NCI-H526 treated with DMSO at 0.1 percent for 48 hours (cell line): ENCODE results near the gene MRPS9.

Experiments
- DNase-seq: peaks from one replicate; lab custom pipeline; 2025; lab: John Stamatoyannopoulos, UW

The MRPS9 gene

DNA sequence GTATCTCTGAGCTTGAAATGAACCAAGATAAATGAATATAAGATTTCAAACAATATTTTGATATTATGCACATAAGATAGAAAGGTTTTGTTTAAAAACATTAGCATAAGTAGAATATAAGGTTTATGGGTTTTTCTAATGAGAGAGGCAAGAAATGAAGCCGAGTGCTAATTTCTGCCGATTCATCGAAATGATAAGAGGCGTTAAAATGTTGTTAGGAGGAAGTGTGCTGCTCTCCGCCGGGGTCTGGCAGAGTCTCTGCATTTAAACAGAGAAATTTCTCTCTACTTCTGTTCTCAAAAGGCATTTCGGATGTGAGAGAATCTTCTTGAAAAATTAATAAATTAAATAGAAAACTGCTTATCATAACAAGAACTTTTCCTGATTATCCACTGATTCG is 83.6 kb downstream of the MRPS9 start:
- DNase-seq = no peak

DNA sequence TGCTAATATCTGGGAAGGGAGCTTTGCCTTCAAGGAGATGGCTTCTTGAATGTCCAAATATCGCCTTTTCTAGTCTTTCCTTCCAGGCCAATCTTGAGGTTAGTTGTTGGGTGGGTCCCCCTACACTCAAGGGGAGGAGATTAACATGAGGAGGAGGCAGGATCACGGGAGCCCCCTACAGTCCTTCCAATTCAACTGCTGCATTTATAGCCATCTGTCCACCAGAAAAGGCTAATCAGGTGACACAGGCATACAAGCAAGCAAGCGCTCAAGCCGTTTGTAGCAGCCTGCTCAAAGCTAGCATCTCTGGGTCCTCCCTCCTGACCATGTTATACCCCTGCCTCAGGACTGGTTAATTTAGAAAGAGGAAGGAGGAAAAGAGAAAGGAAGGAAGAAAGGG is 87.6 kb downstream of the MRPS9 start:
- DNase-seq = no peak

DNA sequence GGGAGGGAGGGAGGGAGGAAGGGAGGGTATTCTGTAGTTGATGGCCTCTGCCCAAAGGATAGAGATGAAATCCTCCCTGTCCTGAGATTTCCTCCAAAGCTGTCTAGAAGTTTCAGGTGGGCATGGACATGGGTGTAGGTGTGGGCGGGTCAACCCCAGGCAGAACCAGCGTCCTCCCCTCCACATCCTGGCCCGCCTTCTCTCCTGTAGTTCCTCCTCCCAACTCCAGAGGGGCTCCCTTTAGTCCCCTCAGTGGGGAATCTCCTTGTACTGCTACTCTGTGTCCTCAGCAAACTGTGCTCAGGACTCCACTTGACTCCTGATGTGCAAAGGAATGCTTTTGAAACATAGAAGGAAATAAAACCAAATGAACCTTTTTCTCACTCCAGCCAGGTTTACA is 88.1 kb downstream of the MRPS9 start:
- DNase-seq = no peak

DNA sequence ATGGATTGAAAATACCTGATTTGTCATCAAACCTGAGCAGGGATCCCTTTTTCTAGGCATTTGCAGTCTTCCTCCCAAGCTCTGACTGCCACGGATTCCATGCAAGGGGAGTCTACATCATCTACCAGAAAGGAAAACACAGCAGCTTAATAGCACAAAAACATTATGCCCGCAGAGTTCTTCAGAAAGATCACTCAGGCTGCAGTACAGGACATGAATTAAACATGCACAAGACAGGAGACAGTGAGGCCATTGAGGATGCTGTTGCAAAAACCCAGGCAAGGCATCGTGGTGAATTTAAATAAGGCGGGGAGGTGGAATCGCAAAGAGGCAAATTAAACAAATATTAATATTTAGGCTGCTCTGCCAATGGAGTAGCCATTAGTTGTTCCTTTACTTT is 88.5 kb downstream of the MRPS9 start:
- DNase-seq = no peak

DNA sequence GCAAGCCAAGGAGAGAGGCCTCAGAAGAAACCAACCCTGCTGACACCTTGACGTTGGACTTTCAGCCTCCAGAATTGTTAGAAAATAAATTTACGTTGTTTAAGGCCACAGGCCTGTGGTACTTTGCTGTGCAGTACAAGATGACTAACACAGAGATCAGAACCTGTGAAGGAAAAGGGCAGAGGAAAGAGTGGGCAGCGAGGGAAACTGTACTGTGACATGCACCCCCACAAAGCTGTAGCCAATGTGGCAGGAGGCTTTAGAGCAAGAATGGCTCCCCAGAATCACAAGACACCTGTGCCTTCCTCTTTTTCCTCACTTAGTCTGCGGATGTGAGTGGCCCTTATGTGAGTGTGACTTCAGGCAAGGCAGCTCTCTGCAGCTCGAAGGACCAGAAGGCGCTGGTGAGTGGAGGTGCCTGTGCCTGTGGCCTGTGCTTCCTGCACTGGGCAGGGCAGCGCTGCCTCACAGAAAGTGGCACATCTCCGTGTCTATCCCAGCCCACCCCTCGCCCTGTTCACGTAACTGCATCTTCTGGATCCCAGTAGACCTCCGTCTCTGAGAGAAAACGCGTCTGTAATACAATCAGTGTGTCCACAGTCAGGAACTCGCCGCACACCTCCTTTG is 89.5 kb downstream of the MRPS9 start:
- no peak for DNase-seq

DNA sequence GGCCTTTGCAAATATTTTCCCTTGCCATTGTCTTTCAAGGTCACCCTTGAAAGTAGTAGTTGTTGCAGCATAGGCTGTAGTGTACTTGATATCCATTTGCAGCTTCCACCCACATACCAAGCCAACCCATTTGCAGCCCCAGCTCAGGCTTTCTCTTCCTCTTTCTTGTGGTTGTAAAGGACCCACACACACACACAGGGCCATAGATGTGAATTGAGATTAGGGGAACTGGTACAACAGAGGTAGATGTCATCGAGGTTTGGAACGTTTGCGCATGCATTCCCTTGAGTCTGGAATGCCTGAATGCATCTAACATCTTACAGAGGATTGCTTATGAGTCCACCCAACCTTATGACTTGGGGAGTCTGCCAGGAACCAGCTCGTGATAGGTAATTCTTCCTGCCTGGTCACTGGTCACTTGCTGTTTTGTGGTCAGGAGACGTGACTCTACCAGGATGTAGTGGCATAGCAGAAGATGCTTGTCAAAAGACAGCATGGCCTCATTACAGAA is 91.9 kb downstream of the MRPS9 start:
- DNase-seq = no peak

DNA sequence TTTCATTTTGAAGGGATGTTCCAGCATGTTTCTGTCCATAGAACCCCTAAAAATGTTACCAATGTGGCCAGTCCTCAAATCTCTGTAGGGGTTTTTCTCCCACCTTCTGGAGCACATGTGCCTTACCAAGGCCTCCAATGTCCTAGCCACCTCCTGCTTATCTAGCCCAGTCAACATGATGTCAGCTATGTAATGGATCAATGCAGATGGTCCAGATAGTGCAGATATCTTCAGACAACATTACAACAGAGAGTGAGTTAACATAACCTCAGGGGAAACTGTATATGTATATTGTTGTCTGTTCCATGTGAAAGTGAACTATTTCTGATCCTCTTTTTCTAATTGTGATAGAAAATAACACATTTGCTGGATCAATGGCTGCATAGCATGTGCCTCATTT is 92.7 kb downstream of the MRPS9 start:
- no peak for DNase-seq

DNA sequence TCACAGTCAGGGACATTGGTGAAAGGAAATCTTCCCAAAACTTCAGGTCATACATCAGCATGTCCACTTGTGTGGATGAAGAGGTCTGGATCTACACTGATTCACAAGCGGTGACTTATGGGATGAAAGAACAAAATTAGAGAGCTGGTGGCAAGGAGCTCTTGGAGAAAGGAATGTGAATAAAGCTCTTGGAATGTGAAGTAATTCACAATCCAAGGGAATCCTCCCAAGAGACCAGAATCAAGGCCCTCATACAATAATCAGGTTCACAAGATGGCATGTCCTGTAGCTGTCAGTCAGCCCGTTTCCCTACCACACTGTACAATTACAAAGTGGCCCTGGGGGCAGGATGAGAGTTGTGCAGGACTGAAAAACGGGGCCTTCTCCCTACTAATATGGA is 96.2 kb downstream of the MRPS9 start:
- DNase-seq = no peak

DNA sequence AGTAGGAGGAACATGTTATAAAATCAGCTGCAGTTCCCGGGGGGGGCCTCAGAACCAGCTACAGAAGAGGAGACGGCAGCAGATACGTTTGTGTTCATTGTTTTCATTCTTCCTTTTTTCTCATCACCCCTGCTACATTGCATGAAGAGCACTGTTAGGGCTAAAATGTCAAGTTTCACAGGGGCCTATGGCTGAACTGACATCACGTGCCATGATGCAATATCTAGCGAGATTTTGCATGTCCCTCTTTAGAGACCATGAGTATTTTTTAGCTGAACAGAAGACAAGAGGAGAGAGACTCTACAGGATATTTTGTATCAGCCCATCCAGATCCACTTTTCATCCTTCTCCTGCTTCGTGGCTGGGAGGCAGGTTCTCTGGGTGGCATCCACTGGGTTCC is 97.6 kb downstream of the MRPS9 start:
- no peak for DNase-seq

DNA sequence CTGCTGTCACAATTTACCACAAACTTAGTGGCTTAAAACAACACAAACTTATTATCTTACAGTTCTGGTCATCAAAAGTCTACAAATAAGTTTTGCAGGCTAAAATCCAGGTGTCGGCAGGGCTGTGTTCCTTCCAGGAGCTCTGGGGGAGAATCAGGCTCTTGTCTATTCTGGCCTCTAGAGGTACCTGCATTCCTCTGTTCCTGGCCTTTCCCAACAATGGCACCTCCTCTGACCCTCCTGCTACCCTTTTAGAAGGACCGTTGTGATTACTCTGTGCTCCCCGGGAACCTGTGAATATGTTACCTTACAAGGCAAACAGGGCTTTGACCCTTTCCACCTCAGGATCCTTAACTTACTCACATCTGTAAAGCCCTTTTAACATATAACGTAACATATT is 98.5 kb downstream of the MRPS9 start:
- no peak for DNase-seq

DNA sequence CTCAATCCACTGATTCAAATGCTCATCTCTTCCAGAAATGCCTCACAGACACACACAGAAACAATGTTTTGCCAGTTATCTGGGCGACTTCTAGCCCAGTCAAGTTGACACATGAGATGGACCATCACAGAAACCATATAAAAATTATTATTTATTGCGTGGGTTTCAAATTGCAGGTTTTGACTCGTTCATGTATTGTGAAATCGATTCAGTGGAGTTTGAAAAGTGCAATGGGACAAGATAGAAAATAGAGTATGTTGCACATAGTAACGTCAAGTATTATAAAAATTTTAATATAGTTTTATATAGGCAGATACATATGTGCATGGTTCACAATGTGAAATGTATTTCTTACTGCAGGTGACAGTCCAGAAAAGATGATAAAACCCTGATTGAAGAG is 100.8 kb downstream of the MRPS9 start:
- DNase-seq = no peak

DNA sequence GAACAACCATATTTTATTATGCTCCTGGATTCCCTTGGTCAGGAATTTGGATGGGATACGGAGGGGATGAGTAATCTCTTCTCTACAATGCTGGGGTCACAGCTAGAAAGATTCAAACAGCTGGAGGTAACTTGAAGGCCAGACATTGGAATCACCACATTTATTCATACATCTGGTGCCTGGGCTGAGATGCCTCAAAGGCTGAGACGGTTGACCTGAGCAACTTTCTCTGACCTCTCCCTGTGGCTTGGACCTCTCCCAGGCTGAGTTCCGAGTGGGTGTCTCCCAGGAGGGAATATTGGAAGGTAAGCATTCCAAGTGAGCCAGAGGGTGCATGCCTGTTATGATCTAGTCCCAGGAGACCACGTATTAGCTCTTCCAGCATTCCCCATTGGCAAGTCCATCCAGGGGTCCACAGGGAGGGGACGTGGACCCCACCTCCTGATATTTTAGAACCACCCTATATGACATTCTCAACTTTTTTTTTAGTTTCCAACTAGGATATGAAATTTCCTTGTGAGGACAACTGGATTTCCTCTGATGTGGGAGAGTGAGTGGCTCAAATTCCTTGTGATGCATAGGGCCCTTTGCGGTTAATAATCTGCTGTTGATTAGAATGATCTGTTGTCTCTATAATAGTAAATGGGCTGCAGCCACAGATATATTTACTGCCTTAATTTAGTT is 101.8 kb downstream of the MRPS9 start:
- DNase-seq = no peak

DNA sequence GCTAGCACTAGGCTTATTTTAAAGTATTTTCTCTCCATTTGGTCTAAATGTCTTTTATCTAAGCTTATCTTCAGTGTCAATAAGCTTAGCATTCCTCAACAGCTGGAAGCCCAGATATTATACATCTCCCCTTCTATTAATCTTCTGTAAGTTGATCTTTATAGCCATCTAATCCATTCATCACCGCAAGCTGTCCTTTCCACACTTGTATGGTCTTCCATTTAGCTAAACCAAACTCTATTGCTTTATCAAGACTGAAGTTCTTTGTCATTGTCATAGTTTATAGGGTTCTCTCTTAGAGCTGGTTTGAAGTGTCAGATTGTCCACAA is 102.3 kb downstream of the MRPS9 start:
- no peak for DNase-seq

DNA sequence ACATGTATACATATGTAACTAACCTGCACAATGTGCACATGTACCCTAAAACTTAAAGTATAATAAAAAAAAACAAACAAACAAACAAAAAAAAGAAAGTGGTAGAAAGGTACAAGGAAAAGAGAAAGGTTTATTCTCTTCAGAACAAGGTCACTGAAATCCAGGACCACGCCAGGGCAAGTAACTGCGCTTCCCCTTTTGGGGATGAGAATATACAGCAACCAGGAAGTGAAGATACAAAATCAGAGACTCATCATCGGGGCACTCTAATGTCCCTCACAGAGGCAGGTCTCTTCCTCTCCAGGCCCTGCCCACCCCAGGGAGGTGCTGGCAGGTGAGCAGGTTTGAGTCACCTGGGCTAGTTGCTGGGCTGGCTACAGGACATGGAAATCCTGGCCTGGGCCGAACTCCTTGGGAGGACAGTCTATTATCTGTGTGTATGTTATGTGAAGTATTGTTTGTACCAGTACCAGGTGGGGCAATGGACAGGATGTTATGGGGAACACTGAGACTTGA is 103.3 kb downstream of the MRPS9 start:
- DNase-seq = no peak

DNA sequence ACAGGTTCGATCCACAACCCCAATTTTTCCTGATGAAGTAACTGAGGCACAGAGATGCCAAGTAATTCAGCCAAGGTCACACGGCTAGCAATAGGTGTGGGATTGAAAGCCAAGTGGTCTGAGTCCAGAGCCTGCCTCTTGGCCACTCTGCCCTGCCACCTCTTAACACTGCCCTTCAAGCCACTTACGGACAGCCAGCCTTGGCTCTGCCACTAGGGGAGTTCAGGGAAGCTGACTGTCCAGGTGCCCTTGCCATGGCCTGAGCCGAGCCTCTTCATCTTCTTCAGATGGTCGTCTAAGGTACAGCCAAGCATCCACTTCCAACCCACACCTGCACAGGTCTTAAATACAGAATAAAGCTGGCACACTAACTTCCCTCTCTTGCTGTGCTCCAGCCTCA is 104.4 kb downstream of the MRPS9 start:
- DNase-seq = no peak

DNA sequence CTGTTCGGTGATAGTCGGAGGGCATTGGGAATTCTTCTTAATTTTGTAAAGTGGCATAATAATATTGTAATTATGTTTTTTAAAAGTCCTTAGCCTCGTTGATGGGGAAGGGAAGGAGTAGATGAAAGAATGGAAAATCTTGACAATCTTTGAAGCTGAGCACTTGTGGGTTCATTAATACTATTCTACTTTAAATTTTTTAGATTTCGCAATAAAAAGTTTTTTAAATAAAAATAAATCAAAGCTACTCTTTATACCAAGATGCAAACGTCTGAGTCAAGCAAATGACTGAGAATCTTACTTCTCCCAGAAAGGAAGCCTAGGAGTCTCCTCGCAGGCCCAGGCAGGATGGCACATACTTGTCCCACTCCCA is 105.2 kb downstream of the MRPS9 start:
- DNase-seq = no peak

DNA sequence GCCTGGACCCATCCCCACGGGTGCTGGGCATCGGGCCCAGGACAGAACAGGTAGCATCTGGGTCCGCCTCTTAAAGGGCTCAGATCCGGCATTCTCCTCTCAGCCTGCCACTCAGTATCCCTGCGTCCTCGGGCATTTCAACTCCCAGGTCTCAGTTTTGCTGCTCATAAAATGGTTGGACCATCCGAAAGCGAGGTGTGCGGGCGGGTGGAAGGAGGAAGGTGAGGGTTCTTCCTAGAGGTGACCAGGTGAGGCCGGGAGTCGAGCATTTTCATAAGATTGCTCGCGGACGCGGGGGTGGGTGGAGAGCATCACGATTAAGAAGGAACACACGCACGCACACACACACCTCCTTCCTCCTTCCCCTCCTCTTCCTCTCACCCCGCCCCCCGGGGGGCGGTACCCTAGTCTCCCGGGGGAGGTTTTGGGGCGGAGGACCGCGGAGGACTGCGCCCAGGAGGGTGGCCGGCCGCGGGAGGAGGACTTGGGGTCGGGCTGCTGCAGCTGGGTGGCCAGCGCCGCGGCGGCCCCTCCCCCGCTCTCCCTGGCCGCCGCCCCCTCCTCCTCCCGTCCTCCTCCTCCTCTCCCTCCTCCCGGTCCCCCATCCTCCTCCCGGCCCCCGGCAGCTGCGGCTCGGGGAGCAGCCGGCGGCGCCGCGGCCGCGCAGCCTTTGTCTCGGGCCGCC is 105.7 kb downstream of the MRPS9 start:
- no peak for DNase-seq

DNA sequence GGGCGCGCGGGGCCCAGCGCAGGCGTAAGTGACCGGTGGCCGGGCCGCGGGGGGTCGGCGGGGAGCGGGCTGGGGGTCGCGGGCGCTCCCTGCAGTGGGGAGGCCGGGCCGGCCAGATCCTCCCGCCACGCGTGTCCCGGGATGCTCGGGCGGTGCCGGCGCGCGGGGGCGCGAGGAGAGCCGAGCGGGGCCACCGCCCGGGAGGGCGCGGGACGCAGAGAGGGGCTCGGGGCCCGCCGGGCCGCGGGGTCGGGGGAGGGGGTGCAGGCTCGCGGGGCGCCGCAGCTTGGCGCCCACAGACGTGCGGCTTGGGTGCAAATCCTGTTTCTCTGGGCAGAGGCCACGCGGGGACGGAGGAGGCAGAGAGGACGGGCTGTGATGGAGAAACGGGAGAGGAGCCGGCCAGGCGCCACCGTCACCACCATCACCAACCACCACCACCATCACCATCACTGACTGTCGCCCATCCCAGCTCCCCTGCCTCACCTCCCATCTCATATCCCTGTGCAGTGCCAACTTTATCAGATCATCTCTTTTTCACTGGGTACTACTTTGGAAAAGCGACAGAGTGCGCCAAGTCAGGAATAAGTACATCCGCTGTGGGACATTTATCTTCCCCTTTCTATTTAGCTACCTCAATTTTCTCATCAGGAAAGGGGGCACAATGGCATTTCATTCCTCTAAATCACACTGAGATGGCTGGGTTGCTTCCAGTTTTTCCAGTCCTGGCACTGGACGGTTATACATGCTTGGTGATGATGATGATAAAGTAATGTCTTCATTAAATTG is 106.5 kb downstream of the MRPS9 start:
- no peak for DNase-seq

DNA sequence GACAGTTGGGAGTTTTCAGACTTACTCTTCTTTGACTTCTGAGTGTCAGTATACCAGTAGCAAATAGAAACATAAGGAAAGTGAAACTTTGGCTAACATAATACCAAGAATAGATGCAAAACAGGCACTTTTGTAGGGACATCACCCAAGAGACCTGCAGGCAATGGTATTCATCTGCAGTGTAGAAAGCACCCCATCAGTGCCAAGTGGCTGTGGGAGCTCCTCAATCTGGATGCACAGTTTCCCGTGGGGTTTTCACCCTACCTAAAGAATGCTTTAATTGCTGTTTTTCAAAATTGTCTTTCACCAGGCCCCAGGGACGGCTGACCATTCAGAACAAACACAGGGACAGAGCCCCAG is 107.1 kb downstream of the MRPS9 start:
- DNase-seq = no peak

DNA sequence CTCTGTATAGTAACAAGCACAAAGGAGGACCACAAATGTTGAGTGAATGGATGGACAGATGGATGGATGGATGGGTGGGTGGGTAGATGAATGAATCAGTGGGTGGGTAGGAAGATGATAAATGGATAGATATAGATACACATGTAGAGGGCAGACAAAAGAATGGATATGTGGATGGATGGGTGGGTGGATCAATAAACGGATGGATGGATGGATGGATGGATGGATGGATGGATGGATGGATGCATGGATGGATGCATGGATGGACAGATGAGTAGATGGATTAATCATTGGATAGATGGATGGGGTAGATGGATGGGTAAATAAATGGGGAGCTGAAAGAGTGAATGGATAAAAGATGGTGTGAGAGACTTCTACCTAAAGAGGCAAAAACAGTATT is 111.4 kb downstream of the MRPS9 start:
- no peak for DNase-seq
